GM18868 (cell line): Measurements from ENCODE around the gene SH3RF1.
A peak's percentile ranks its signal among the peaks of the same experiment; 100 is the strongest.

Source experiments
- ATAC-seq: cut with Tn5 transposase; IDR thresholded peaks from one replicate; pipeline ENCODE4 v1.9.1; 2021; ENCODE audit warnings: mild to moderate bottlenecking, moderate library complexity; ENCODE audit not compliant: unreplicated experiment

The SH3RF1 gene

DNA sequence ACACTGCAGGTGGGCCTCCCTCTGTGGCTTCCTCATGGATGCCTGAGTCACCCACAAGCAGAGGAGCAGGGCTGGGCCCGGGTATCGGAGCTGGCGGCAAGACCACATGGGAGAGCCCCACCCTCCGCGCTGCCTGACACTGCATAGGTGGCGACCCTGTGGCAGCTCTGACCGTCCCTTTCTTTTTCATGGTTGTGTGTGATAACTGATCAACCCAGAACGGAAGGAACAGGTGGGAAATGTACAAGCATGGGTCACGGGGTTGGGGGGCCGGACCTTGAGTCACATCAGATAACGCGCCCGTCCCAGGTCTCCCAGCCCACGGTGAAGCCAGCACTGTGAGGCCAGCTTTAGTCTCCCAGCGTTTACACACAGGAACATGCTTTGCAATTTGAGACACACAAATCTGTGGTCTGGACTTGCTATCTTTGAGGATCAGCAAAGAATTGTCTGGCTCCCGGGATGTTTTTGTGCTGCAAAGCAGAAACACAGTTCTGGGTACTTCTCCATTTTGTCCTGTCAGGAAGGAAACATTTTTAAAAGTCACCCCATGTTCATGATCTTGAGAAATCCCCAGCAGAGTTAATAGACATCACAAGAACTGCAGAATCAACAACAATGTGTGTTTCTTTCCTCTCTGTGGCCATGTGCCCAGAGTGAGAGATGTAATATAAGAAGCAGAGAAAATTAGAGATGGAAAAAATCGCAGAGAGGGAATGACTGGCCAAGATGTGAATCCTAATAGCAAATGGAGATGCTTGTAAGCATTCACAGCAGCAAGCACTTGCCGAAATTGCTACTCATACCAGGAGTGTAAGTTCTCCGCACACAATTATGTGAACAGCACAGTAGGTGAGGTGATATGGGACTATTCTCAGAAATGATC is 190.6 kb downstream of the SH3RF1 start:
- peak; percentile 79 for ATAC-seq

- ATAC-seq: no peak
These were observed 196.6 kb downstream of the SH3RF1 start for GRCh38 chr4:169074117-169074516.

- ATAC-seq: no peak
These were observed 199.0 kb downstream of the SH3RF1 start for GRCh38 chr4:169071747-169072146.

DNA sequence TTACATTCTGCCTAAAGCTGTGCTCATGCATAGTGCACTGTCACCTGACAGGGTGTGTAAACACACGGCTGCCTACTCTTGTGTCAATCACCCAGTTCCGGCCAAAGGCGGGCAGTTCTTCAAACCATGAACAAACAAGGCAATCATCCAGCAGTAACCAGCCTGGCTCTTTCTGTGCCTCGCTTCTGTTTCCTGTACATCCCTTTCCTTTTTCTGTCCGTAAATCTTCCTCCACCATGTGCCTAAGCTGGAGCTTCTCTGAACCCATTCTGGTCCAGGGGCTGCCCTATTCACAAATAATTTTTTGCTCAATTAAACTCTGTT is 199.9 kb downstream of the SH3RF1 start:
- no peak for ATAC-seq

DNA sequence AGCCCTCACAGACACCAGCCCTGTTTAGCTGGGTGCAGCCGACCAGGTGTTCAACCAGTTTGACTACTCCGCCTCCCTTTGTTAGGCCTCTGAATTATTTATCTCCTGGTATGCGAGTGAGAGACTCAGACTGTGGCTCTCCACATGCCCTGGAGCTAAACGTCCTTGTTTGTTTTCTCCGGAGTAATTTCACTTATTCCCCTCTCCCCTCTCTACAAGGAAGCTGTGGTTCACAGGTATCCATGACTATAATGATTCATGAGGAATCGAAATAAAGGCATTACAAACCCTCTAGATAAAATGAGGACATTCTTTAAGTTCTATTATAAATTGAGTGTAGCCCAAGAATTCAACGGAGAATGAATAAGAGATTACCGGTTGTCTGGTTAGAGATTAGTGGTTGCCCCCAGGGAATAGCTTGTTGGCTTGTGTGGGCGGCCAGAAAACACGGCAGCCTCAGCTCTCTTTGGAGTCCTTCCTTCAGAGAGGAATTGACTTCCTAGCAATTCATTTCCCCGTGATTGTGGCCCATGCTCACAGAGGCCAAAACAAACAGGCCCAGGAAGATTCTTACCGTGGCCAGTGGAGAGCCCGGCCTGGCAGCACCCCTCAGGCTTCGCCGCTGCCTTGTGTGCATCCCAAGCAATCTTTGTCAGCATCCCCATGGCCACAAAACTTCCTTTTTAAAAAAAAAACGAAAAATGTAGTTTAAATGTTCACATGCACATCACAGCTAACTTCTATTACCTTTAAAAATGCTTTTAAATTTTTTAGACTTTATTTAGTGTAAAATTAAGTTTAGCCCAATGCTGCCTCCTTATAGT is 200.5 kb downstream of the SH3RF1 start:
- no peak for ATAC-seq

DNA sequence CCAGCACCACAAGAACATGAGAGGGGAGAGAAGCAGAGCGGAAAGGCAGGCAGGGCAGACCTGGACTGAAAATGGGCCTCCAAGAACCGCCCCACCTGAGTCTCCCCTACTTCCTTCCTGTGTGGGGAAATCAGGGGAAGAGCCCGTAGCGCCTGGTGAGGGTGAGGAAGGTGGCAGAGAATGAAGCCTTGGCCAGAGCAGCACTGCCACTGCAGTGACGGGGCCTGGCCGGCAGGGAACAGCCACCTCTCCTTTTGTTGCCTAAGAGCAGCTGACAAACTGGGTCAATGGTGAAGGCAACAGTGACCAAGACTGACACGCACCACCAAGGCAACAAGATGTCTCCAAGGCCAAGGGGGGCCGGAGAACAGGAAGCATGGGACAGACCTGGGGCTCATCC is 202.3 kb downstream of the SH3RF1 start:
- ATAC-seq: no peak

GRCh38 chr4:169066934-169067333 is 203.8 kb downstream of the SH3RF1 start:
- no peak for ATAC-seq

DNA sequence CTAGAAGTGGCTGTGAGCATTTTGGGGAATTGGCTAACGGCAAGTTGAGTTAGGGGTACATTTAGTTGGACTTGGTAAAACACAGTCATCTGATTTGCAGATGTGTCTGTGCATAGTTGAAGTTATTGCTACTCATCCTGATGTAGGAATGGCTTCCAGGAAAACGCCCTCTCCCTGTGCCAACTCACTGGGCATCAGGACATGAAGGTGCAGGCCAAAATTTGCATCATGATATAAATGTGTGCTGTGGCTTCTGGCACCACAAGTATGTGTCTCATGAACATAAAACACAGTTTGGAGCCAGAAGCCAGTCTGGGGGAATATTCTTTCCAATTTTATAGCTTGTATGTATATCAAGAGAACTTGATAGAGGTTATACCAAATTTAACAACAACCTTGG is 206.5 kb downstream of the SH3RF1 start:
- ATAC-seq: no peak

GRCh38 chr4:169063441-169063840 is 207.3 kb downstream of the SH3RF1 start:
- no peak for ATAC-seq

- ATAC-seq: no peak
These were observed 207.9 kb downstream of the SH3RF1 start for GRCh38 chr4:169062897-169063244.

DNA sequence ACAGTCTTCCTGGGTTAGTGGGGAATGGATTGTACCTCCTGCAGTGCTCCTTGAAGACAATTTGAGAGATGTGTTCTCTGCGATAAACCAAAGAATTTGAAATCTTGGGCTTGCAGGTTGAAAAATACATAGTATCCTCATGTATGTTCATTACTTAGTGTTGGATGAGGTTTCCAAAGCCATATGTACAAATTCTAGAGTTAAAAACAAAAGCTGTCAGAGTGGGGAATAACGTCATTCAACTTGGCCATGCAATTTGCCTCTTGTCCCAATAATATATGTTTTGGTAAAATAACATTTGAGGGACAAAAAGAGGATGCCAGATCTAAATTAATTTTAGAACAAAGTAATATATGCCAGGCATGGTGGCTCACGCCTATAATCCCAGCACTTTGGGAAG is 209.4 kb downstream of the SH3RF1 start:
- no peak for ATAC-seq

DNA sequence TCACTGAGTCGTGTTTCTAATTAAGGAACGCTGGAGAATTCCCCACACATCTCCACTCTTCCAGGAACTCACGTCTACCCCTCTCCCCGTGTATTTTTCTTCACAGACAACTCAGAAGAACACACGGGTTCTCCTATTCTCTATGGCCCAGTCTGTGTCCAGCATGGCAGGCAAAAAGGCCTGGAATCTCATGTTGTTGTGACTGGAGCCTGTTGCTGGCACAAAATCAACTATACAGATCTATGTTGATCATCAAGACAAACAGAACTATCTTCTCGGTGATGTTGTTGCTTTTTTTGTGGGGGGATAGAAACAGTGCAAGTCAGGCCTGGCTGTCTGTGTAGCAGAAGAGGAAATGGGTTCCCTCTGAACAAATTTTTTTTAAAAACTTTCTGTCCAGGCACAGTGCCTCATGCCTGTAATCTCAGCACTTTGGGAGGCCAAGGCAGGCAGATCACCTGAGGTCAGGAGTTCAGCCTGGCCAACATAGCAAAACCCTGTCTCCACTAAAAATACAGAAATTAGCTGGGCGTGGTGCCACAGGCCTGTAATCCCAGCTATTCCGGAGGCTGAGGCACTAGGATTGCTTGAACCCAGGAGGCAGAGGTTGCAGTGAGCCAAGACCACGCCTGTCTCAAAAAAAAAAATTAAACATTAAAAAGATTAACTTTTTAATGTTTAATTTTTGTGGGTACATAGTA is 210.2 kb downstream of the SH3RF1 start:
- no peak for ATAC-seq

DNA sequence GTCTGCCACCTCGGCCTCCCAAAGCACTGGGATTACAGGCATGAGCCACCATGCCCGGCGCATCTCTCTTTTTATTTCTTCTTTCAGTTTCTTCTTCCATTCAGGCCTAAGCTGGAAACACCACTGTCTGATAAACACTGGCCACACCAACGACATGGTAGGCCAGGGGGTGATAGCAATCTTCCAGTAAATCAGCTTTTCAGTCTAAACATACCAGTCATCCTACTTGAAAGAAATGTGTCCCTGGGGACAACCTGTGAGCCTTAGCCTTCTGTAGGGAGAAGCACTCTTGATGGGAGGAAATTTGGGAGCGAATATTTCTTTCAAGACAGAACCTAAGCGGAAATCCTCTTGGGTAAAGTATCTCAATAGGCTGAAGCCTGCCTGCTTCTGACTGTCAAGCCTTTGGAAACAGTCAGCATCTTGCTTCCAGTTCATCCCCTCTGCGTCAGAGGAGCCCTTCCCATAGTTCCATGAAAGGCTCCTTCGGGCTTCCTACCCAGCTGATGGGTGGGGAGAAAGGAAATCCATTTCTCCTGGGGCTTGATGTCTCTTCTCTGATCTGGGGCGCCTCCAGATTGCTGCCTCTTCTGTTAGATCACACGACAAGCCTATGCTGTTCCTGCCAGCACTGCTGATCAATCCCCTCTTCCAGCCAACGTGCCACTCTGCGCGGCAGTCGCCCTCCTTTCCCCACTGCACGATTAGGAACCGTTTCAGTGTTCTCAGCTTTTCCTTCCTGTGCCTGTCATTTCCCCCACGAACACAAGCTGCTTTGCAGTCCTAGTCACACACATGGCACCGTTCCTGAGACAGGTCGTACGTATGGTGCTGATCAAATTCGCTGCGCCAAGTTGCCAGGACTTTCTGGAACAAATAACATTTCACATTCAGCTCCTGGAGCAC is 211.2 kb downstream of the SH3RF1 start:
- ATAC-seq: no peak

- no peak for ATAC-seq
These were observed 212.4 kb downstream of the SH3RF1 start for GRCh38 chr4:169058312-169058711.

DNA sequence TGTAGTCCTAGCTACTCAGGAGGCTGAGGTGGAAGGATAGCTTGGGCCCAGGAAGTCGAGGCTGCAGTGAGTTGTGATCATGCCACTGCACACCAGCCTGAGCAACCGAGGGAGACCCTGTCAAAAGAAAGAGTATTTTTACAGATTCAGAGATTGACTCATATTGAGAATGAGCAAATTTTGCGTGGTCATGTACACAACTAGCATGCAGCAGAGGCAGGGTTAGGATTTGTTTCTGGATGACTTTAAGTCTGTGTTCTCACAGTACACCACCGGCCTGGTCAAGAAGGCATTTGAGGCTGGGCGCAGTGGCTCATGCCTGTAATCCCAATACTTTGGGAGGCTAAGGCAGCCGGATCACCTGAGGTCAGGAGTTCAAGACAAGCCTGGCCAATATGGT is 215.9 kb downstream of the SH3RF1 start:
- ATAC-seq: peak; percentile 89

DNA sequence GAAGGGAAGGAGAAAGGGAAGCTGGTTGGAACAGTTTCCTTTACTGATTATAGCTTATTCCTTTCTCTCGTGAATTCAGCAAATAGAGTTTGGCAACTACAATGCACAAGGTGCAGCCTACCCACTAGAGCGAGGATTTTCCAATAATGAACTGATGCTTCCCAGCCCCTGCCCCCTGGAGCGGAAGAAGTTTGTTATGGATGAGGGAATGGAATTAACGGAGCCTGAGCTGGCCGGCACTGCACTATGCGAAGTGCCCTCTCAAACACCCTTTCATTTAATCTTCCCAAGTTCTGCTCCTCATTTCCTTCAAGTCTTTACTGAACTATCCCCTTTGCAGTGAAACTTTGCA is 218.2 kb downstream of the SH3RF1 start:
- ATAC-seq: no peak

DNA sequence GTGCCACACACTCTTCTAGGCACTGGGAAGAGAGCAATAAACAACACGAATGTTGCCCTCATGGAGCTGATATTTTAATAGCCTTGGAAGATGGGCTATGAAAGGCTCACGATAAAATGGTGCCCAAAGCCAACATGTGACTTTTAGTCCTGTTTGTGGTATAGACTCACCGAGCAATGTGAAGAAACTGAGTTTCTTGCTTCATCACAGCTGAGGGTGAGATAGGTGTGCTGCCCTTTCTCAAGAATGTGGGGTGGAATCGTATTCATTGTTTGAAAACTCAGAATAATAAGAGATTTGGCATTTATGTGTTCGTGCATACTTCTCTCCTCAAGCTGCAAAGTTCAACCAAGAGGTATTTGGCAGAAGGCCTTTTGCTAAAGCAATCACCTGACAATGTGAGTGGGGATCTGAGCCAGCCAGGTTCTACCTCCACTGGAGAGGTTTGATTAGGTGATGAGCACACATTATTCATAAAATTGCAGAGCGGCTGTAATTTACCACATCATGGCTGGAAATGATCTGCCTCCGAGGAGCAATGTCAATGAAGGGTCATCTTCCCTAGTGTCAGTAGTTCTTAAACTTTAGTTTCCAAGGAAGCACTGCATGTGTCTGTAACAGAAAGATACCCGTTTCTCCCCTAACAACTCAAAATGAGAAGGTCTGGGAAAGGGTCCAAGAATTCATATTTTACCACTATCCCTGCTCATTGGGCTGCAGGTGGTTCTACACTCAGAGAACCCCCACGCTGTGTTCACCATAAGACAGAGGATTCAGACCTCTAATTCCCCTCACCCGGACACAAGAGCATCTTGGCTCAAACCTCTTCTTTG is 218.8 kb downstream of the SH3RF1 start:
- ATAC-seq: no peak

- no peak for ATAC-seq
These were observed 219.6 kb downstream of the SH3RF1 start for GRCh38 chr4:169050881-169051760.

DNA sequence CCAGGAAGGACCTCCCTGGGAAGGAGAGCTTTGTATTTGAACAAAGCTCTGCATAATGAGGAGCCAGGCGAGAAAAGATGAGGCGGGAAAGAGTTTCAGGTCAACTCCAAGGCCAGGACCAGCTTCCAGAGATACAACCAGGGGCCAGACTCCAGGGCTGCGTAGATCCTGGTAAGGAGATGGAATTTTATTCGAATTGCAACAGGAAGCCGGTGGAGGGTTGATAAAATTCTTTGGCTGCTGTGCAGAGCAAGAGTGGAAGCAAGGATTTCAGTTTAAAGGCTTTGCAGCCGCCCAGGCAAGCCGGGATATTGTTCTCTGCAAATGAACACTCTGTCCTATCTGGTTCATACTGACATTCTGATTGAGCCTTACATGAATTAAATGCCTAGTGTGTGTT is 220.5 kb downstream of the SH3RF1 start:
- no peak for ATAC-seq
